ENCODE measurements around the gene CLDN7. TPM values are rescaled to one million over a fixed set of nuclear protein-coding genes. Genes with fewer than 3 reads are reported as not detected.

Gene CLDN7
- total RNA-seq, 2 donors from 2014 or later, result 142 to 149 TPM

DNA sequence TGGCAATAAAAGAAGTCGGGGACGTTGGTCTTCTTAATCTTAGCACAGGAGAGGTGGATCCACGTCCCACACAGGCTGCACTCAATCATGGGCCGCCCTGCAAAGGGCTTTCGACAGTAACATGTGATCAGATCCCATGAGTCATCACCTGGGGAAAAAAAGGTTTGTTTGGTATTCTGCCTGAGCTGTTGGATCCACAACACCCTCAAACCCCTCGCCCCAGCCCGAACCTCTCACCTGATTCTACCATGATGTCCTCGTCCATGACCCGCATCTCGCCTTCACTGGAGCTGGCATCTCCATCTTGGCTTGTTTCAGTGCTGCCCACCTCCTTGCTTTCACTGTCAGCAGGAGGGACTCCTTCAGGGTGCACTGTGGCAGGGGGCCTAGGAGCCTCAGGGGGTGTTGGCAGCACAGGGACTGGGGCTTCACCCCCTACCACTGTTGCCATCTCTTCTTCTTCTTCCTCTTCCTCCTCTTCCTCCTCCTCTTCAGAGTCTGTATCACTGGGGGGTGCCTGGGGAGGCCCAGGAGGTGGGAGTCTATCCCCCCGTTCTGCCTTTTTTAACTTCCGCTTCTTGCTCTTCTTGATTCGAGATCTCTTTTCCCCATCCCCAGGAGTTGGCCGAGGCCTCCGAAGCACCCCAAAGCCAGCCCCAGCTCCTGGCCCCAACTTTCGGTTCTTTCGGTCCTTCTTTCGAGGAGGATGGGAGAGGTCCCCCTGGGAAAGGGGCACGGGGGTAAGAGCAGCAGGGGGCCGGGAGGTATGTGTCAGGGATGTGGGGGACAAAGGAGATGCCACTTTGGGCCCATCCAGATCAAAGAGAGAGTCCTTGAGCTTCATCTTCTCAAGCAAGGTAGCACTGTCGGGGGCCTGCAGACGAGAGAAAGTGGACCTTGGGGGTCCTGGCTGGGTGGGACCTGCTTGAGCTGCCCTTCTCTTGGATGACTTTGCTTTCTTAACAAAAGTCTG lies 26.3 kb downstream of the CLDN7 start:
- Mint-ChIP-seq H3K27me3 (ENCODE audit: insufficient read depth) (no peaks in the 10 kb centered on the region), H3K9me3 (no peaks in the 10 kb centered on the region), H3K27ac (peak overlapping the region; percentile 94), H3K36me3 (ENCODE audit: low read depth) (peaks cover 45% of the 10 kb centered on the region), H3K4me1 (peaks cover 46% of the 10 kb centered on the region), H3K4me3 (peak overlapping the region; percentile 100)
- WGBS, 2 experiments (ENCODE audit: insufficient coverage in 1 of 2, insufficient read length in 1 of 2), result 89 to 92% methylated on average over 15 to 22 of the region's 22 CpGs
- peaks cover 5% of the 10 kb centered on the region for H3K4me1 ChIP-seq (ENCODE audit: control insufficient read depth, insufficient read depth, low read length)
- H3K27me3 ChIP-seq (ENCODE audit: control insufficient read depth, insufficient read depth, low read length, poor library complexity, severe bottlenecking), result no peaks in the 10 kb centered on the region
- H3K27ac ChIP-seq (ENCODE audit: low read depth, low read length), result no peak overlapping the region
- peaks cover 39% of the 10 kb centered on the region for H3K36me3 ChIP-seq (ENCODE audit: control insufficient read depth, insufficient read depth, low read length)
- H3K4me3 ChIP-seq (ENCODE audit: low read length), result peak overlapping the region; percentile 99
- H3K9me3 ChIP-seq (ENCODE audit: control insufficient read depth, low read length), result no peaks in the 10 kb centered on the region
- TF ChIP-seq, protein P1, sequence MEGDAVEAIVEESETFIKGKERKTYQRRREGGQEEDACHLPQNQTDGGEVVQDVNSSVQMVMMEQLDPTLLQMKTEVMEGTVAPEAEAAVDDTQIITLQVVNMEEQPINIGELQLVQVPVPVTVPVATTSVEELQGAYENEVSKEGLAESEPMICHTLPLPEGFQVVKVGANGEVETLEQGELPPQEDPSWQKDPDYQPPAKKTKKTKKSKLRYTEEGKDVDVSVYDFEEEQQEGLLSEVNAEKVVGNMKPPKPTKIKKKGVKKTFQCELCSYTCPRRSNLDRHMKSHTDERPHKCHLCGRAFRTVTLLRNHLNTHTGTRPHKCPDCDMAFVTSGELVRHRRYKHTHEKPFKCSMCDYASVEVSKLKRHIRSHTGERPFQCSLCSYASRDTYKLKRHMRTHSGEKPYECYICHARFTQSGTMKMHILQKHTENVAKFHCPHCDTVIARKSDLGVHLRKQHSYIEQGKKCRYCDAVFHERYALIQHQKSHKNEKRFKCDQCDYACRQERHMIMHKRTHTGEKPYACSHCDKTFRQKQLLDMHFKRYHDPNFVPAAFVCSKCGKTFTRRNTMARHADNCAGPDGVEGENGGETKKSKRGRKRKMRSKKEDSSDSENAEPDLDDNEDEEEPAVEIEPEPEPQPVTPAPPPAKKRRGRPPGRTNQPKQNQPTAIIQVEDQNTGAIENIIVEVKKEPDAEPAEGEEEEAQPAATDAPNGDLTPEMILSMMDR (conservative IDR thresholded peaks at IDR 0.05), result no peak
- H3K9ac ChIP-seq (ENCODE audit: extremely low read depth, low read length, poor library complexity, severe bottlenecking), result peak overlapping the region; percentile 20
- no peak for DNase-seq

DNA sequence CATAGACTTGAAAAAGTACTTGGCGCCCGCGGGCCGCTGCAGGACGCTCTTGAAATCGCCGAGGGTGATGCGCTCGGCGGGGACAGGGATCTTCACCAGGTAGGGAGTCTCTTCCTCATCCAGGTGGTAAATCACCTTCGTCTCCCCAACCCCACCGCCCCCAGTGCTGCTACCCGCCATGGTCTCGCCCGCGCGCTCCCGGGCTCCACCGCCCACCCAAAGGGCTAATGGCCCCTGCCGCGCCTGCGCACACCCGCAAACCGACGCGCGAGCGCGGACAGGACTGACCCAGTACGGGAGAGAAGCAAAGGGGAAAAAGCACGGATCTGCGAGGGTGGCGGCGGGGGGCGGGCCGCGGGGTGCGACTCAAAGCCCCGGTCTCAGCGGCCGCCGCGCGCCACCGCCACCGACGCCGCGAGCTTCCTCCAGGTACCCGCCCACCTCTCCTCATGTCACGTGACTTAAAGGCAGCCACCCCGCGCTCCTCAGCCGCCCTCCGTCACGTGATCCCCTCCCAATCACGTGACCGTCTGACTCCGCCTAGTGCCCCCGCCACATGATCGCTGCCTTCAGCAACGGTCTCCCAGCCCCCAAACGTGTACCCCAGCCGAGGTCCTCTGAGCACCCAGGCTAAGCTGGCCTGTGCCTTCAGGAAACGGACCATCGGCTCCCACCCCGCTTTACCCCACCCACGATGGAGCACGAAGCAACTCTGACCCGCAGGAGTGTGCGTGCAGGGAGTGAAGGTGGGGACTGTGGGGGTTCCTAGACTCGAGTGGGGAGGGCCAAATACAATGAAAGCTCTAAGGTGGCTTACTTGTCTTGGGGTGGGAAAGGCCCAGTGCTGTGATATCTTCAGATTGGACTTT lies 28.0 kb downstream of the CLDN7 start, which contains the start of gene DVL2:
DVL2 (minus strand) TSS at position 435 of the 869 bp plus-strand sequence; CDS start at position 180, 255 bp downstream.
- Mint-ChIP-seq H3K4me3 (peak within 1 kb of the TSS; percentile 88), H3K9me3 (no peaks in the 10 kb centered on the region), H3K27me3 (ENCODE audit: insufficient read depth) (no peaks in the 10 kb centered on the region), H3K36me3 (ENCODE audit: low read depth) (peaks cover 53% of the 10 kb centered on the region), H3K27ac (peak within 1 kb of the TSS; percentile 94), H3K4me1 (peaks cover 35% of the 10 kb centered on the region)
- Histone ChIP-seq H3K36me3 (ENCODE audit: control insufficient read depth, insufficient read depth, low read length) (peaks cover 47% of the 10 kb centered on the region), H3K27me3 (ENCODE audit: control insufficient read depth, insufficient read depth, low read length, poor library complexity, severe bottlenecking) (no peaks in the 10 kb centered on the region), H3K27ac (ENCODE audit: low read depth, low read length) (peak within 1 kb of the TSS; percentile 81), H3K9me3 (ENCODE audit: control insufficient read depth, low read length) (no peaks in the 10 kb centered on the region), H3K9ac (ENCODE audit: extremely low read depth, low read length, poor library complexity, severe bottlenecking) (peak within 1 kb of the TSS; percentile 88), H3K4me1 (ENCODE audit: control insufficient read depth, insufficient read depth, low read length) (peaks cover 5% of the 10 kb centered on the region), H3K4me3 (ENCODE audit: low read length) (peak within 1 kb of the TSS; percentile 99)
- DNase-seq, result peak; percentile 99
- 2 to 6% methylated on average over 17 to 72 of the region's 72 CpGs for WGBS, 2 experiments (ENCODE audit: insufficient coverage in 1 of 2, insufficient read length in 1 of 2)
- TF ChIP-seq, protein P1 (conservative IDR thresholded peaks at IDR 0.05), result no peak

DNA sequence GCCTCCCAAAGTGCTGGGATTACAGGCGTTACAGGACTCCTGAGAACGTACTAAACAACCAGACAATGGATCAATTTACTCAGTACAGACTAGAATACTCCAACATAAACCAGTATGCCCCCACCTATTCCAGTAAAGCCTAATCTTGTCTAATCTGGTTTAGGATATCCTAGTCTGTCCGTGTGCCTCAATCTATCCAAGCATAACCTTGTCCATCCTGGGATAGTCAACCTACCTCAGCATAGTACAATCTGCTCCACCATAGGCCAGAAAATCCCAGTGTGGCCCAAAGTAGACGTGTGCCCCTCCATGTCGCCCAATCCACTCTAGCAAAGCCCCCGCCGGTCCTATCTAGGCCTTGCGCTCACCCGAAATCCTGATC lies 28.6 kb downstream of the CLDN7 start:
- TF ChIP-seq, protein P1 (conservative IDR thresholded peaks at IDR 0.05), result no peak
- no peaks in the 10 kb centered on the region for H3K27me3 Mint-ChIP-seq (ENCODE audit: insufficient read depth)
- Histone ChIP-seq H3K36me3 (ENCODE audit: control insufficient read depth, insufficient read depth, low read length) (peaks cover 53% of the 10 kb centered on the region), H3K4me3 (ENCODE audit: low read length) (peak overlapping the region; percentile 99), H3K27me3 (ENCODE audit: control insufficient read depth, insufficient read depth, low read length, poor library complexity, severe bottlenecking) (no peaks in the 10 kb centered on the region), H3K27ac (ENCODE audit: low read depth, low read length) (peak overlapping the region; percentile 81), H3K9me3 (ENCODE audit: control insufficient read depth, low read length) (no peaks in the 10 kb centered on the region), H3K9ac (ENCODE audit: extremely low read depth, low read length, poor library complexity, severe bottlenecking) (peak overlapping the region; percentile 88), H3K4me1 (ENCODE audit: control insufficient read depth, insufficient read depth, low read length) (peaks cover 5% of the 10 kb centered on the region)
- WGBS, 2 experiments (ENCODE audit: insufficient coverage in 1 of 2, insufficient read length in 1 of 2), result 3 to 4% methylated on average over 8 to 9 of the region's 9 CpGs
- H3K9me3 Mint-ChIP-seq, result no peaks in the 10 kb centered on the region
- DNase-seq, result no peak
- H3K4me3 Mint-ChIP-seq, result peak overlapping the region; percentile 88
- H3K27ac Mint-ChIP-seq, result peak overlapping the region; percentile 94
- peaks cover 35% of the 10 kb centered on the region for H3K4me1 Mint-ChIP-seq
- H3K36me3 Mint-ChIP-seq (ENCODE audit: low read depth), result peaks cover 59% of the 10 kb centered on the region
